ENCODE results near the gene ADSS2.
"Not testable (repeated sequence)": the region's sequence is repeated elsewhere in the genome, so short reads cannot be mapped to it uniquely, and the experiment has no call there.

Gene ADSS2

GRCh38 chr1:244394826-244395765, 56.6 kb downstream of the ADSS2 start:
- no peak for FAIRE-seq

- FAIRE-seq = no peak
Measured at GRCh38 chr1:244394346-244394745, 57.4 kb downstream of the ADSS2 start.

GRCh38 chr1:244393604-244394176, 58.0 kb downstream of the ADSS2 start:
- no peak for FAIRE-seq

- FAIRE-seq = no peak
Measured at GRCh38 chr1:244391761-244392160, 59.9 kb downstream of the ADSS2 start.

GRCh38 chr1:244388961-244389360, 62.7 kb downstream of the ADSS2 start:
- no peak for FAIRE-seq

- FAIRE-seq = no peak
Measured at GRCh38 chr1:244387415-244387814, 64.3 kb downstream of the ADSS2 start.

GRCh38 chr1:244386595-244386994, 65.1 kb downstream of the ADSS2 start:
- FAIRE-seq = no peak

- no peak for FAIRE-seq
Measured at GRCh38 chr1:244384066-244384465, 67.6 kb downstream of the ADSS2 start.

GRCh38 chr1:244383278-244383884, 68.3 kb downstream of the ADSS2 start:
- no peak for FAIRE-seq

- no peak for FAIRE-seq
Measured at GRCh38 chr1:244381878-244382565, 69.7 kb downstream of the ADSS2 start.

- FAIRE-seq = no peak
Measured at GRCh38 chr1:244376126-244376525, 75.6 kb downstream of the ADSS2 start.

GRCh38 chr1:244375051-244375450, 76.7 kb downstream of the ADSS2 start:
- FAIRE-seq = no peak

GRCh38 chr1:244374484-244374883, 77.2 kb downstream of the ADSS2 start:
- not testable (repeated sequence) for FAIRE-seq

GRCh38 chr1:244371242-244372141, 80.2 kb downstream of the ADSS2 start:
- FAIRE-seq = no peak

GRCh38 chr1:244370060-244370637, 81.6 kb downstream of the ADSS2 start:
- FAIRE-seq = no peak

- FAIRE-seq = no peak
Measured at GRCh38 chr1:244369256-244370057, 82.3 kb downstream of the ADSS2 start.

- FAIRE-seq = no peak
Measured at GRCh38 chr1:244368279-244368678, 83.4 kb downstream of the ADSS2 start.

- no peak for FAIRE-seq
Measured at GRCh38 chr1:244367399-244368114, 84.2 kb downstream of the ADSS2 start.

GRCh38 chr1:244365809-244366208, 85.9 kb downstream of the ADSS2 start:
- no peak for FAIRE-seq

GRCh38 chr1:244365262-244365661, 86.4 kb downstream of the ADSS2 start:
- FAIRE-seq = not testable (repeated sequence)

Measured in colon (tissue), 2 donors.